GM23338 (cell line): ENCODE data around the gene SLC35A5. TPM values are rescaled to one million over a fixed set of nuclear protein-coding genes. Genes with fewer than 3 reads are reported as not detected.

Source experiments
- ATAC-seq: fragments of 200-7000 bp; cut with Tn5 transposase; 3 replicates; pipeline ENCODE4 v1.9.1; 2020
- DNase-seq: peaks from one replicate; pipeline ENCODE4 v3.0.0-alpha.2; 2015; ENCODE audit warnings: low spot score
- H2AFZ ChIP-seq: fragments of 200-600 bp; sonication (generic); 2 replicates; pipeline ENCODE4 v1.8.0; 2016; ENCODE audit warnings: antibody characterized with exemption, mild to moderate bottlenecking, moderate library complexity
- H3F3A ChIP-seq: fragments of 200-600 bp; sonication (generic); replicated peaks from 2 replicates; pipeline ENCODE4 v1.8.0; 2017; ENCODE audit warnings: antibody characterized with exemption, mixed run types, low read depth
- H3K27ac ChIP-seq: fragments of 200-600 bp; sonication (generic); 2 replicates; pipeline ENCODE4 v1.6.1; 2016; ENCODE audit warnings: low read depth
- H3K27me3 ChIP-seq: fragments of 200-600 bp; sonication (generic); 2 replicates; pipeline ENCODE4 v1.8.0; 2016; ENCODE audit warnings: mild to moderate bottlenecking, mixed run types, moderate library complexity; ENCODE audit not compliant: insufficient read depth
- H3K36me3 ChIP-seq: fragments of 200-600 bp; sonication (generic); 2 replicates; pipeline ENCODE4 v1.8.0; 2016; ENCODE audit warnings: mild to moderate bottlenecking; ENCODE audit not compliant: insufficient read depth
- H3K4me1 ChIP-seq: fragments of 200-600 bp; sonication (generic); 2 replicates; pipeline ENCODE4 v1.8.0; 2016; ENCODE audit warnings: mild to moderate bottlenecking, moderate library complexity; ENCODE audit not compliant: insufficient read depth
- H3K4me2 ChIP-seq: fragments of 200-600 bp; sonication (generic); 2 replicates; pipeline ENCODE4 v1.7.1; 2017; ENCODE audit warnings: mixed run types
- H3K4me3 ChIP-seq: fragments of 200-600 bp; sonication (generic); 2 replicates; pipeline ENCODE4 v1.6.1; 2016; ENCODE audit warnings: mixed run types
- H3K79me2 ChIP-seq: fragments of 200-600 bp; sonication (generic); replicated peaks from 2 replicates; pipeline ENCODE4 v1.8.0; 2017; ENCODE audit warnings: mild to moderate bottlenecking; ENCODE audit not compliant: insufficient read depth
- H3K9me2 ChIP-seq: fragments of 200-600 bp; sonication (generic); 2 replicates; pipeline ENCODE4 v1.8.0; 2017; ENCODE audit not compliant: insufficient read depth
- H4K20me1 ChIP-seq: fragments of 200-600 bp; sonication (generic); replicated peaks from 2 replicates; pipeline ENCODE4 v1.8.0; 2017; ENCODE audit warnings: mild to moderate bottlenecking; ENCODE audit not compliant: insufficient read depth
- H3K27ac Mint-ChIP-seq: 2 replicates; pipeline ENCODE4 v1.8.0; 2020; ENCODE audit warnings: inconsistent platforms, mild to moderate bottlenecking, moderate library complexity, mixed read lengths
- H3K27me3 Mint-ChIP-seq: 3 replicates; pipeline ENCODE4 v1.8.0; 2022; ENCODE audit warnings: low read depth, mild to moderate bottlenecking, moderate library complexity, mixed read lengths, inconsistent platforms; ENCODE audit not compliant: insufficient read depth, poor library complexity
- H3K36me3 Mint-ChIP-seq: 3 replicates; pipeline ENCODE4 v1.8.0; 2021; ENCODE audit warnings: low read depth, mild to moderate bottlenecking, inconsistent platforms, moderate library complexity, mixed read lengths
- H3K4me1 Mint-ChIP-seq: 3 replicates; pipeline ENCODE4 v1.8.0; 2020; ENCODE audit warnings: mild to moderate bottlenecking, inconsistent platforms, mixed read lengths
- H3K4me3 Mint-ChIP-seq: 3 replicates; pipeline ENCODE4 v1.8.0; 2021; ENCODE audit warnings: moderate library complexity, mild to moderate bottlenecking, inconsistent platforms, mixed read lengths
- H3K9me3 Mint-ChIP-seq: 3 replicates; pipeline ENCODE4 v1.8.0; 2020; ENCODE audit warnings: moderate library complexity, mild to moderate bottlenecking, inconsistent platforms, mixed read lengths
- CREB1 ChIP-seq: fragments of 250-450 bp; sonication (Bioruptor Pico); IDR thresholded peaks from 2 replicates; pipeline ENCODE4 v1.5.0; 2020; ENCODE audit warnings: low read depth, mild to moderate bottlenecking, moderate library complexity
- EZH2 ChIP-seq: fragments of 200-600 bp; sonication (generic); IDR thresholded peaks from one replicate; pipeline ENCODE4 v1.8.0; 2017; ENCODE audit warnings: antibody characterized with exemption, mild to moderate bottlenecking, low read depth; ENCODE audit not compliant: unreplicated experiment
- EZH2phosphoT487 ChIP-seq: fragments of 200-600 bp; sonication (generic); IDR thresholded peaks from one replicate; pipeline ENCODE4 v1.8.1; 2018; ENCODE audit warnings: antibody characterized with exemption; ENCODE audit not compliant: unreplicated experiment
- JUNB ChIP-seq: IDR thresholded peaks from one replicate; pipeline ENCODE4 v1.6.1; 2016; ENCODE audit warnings: antibody characterized with exemption; ENCODE audit not compliant: unreplicated experiment
- NANOG ChIP-seq: IDR thresholded peaks from 2 replicates; pipeline ENCODE4 v1.6.1; 2016; ENCODE audit warnings: antibody characterized with exemption, borderline replicate concordance
- POLR2AphosphoS5 ChIP-seq: IDR thresholded peaks from 2 replicates; pipeline ENCODE4 v1.6.1; 2016; ENCODE audit warnings: antibody characterized with exemption, low read depth
- STAT1 ChIP-seq: IDR thresholded peaks from one replicate; pipeline ENCODE4 v1.6.1; 2016; ENCODE audit warnings: antibody characterized with exemption; ENCODE audit not compliant: unreplicated experiment
- ZNF114 ChIP-seq: fragments of 250-450 bp; sonication (Bioruptor Pico); IDR thresholded peaks from 2 replicates; pipeline ENCODE4 v1.5.0; 2020; ENCODE audit warnings: mild to moderate bottlenecking, moderate library complexity
- ZNF331 ChIP-seq: fragments of 250-450 bp; sonication (Bioruptor Pico); IDR thresholded peaks from 2 replicates; pipeline ENCODE4 v1.5.0; 2020; ENCODE audit warnings: low read depth, mild to moderate bottlenecking, moderate library complexity
- polyA plus RNA-seq: library from polyadenylated mRNA; unstranded; fragments of >200 nt; fragmentation: Nextera tagmentation; extraction: Ambion mirVana; gene quantifications from 2 replicates; pipeline ENCODE4 v1.2.1, GENCODE V29; 2016
- total RNA-seq: library from RNA; depleted of rRNA; stranded (reverse); fragments of >200 nt; shearing (Covaris generic); gene quantifications from 2 replicates; pipeline ENCODE4 v1.2.3, GENCODE V29; 2014
- TF ChIP-seq, protein P1 (sequence below), 2 experiments: fragments of 200-600 bp in 1 of 2; sonication (generic) in 1 of 2; conservative IDR thresholded peaks; 2 replicates each; pipeline versions ENCODE4 v1.5.1 to v1.6.1; 2016 to 2017; ENCODE audit warnings: antibody characterized with exemption in 2 of 2, low read depth in 2 of 2, mild to moderate bottlenecking in 2 of 2, moderate library complexity in 1 of 2
- TF ChIP-seq, protein P2 (sequence below): fragments of 250-450 bp; sonication (Bioruptor Pico); IDR thresholded peaks from 2 replicates; pipeline ENCODE4 v1.5.0; 2020; ENCODE audit warnings: mild to moderate bottlenecking, moderate library complexity
- TF ChIP-seq, protein P3 (sequence below): IDR thresholded peaks from one replicate; pipeline ENCODE4 v1.6.1; 2018; ENCODE audit warnings: antibody characterized with exemption; ENCODE audit not compliant: unreplicated experiment

Gene SLC35A5
- total and polyA plus RNA-seq, 2 experiments from 2014 or later: 19.9 to 40.4 TPM

DNA sequence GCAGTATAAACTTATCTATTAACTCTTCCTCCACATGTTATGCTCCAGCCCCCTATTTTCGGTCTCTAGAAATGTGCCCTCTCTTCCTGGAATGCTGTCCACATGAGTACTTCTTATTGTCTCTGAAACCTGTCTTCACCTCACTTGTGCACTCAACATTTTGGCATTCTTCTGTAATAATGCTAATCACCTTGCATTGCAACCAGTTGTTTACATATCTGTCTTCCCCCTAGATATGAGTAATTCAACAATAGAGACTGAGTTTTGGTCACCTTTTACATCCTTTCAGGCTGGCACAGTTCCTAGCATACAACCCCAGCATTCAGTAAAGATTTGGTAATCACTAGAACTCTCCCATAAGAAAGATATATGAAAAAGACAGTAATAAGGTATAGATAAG, 61.9 kb downstream of the SLC35A5 start (continued):
- TF ChIP-seq, protein P1, sequence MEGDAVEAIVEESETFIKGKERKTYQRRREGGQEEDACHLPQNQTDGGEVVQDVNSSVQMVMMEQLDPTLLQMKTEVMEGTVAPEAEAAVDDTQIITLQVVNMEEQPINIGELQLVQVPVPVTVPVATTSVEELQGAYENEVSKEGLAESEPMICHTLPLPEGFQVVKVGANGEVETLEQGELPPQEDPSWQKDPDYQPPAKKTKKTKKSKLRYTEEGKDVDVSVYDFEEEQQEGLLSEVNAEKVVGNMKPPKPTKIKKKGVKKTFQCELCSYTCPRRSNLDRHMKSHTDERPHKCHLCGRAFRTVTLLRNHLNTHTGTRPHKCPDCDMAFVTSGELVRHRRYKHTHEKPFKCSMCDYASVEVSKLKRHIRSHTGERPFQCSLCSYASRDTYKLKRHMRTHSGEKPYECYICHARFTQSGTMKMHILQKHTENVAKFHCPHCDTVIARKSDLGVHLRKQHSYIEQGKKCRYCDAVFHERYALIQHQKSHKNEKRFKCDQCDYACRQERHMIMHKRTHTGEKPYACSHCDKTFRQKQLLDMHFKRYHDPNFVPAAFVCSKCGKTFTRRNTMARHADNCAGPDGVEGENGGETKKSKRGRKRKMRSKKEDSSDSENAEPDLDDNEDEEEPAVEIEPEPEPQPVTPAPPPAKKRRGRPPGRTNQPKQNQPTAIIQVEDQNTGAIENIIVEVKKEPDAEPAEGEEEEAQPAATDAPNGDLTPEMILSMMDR (conservative IDR thresholded peaks at IDR 0.05; ENCODE audit: low read depth in 2 of 2): no peak

DNA sequence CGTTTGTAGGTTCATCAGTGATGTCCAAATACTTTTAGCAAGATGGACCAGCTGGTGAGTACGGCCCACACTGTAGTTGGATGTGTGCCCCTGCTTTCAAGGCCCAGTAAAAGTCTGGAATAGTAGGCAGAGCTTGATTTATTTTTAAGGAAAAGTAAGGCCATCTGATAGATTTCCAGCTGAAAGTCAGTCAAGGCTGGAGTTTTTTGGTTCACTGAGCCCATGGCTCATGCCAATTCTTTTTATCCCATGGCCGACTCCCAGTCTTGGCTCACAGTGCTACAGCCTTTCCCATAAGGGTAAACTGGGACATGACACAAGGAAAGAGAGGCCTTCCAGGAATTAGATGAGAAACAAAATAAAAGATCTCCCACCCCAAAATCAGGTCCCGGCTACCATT, 65.6 kb downstream of the SLC35A5 start:
- Mint-ChIP-seq H3K9me3 (no peaks in the 10 kb centered on the region), H3K4me1 (peaks cover 34% of the 10 kb centered on the region), H3K27me3 (no peaks in the 10 kb centered on the region), H3K27ac (no peak overlapping the region), H3K36me3 (no peaks in the 10 kb centered on the region), H3K4me3 (no peak overlapping the region)
- no peak overlapping the region for H2AFZ ChIP-seq
- no peak for ATAC-seq
- no peak for DNase-seq
- no peaks in the 10 kb centered on the region for H3K27me3 ChIP-seq
- H3F3A ChIP-seq: no peaks in the 10 kb centered on the region
- no peak overlapping the region for H3K4me3 ChIP-seq
- no peaks in the 10 kb centered on the region for H3K9me2 ChIP-seq
- H3K27ac ChIP-seq: no peak overlapping the region
- H3K4me1 ChIP-seq: peaks cover 44% of the 10 kb centered on the region
- no peaks in the 10 kb centered on the region for H3K79me2 ChIP-seq
- H4K20me1 ChIP-seq: no peaks in the 10 kb centered on the region
- no peak overlapping the region for H3K4me2 ChIP-seq
- no peaks in the 10 kb centered on the region for H3K36me3 ChIP-seq
- TF ChIP-seq CREB1 (CRISPR knock-in tag) (no peak), POLR2AphosphoS5 (no peak), EZH2 (no peak), EZH2phosphoT487 (no peak), JUNB (no peak), ZNF114 (CRISPR knock-in tag) (no peak), NANOG (no peak), ZNF331 (no peak), STAT1 (no peak)
- TF ChIP-seq, protein P1 (conservative IDR thresholded peaks at IDR 0.05; ENCODE audit: low read depth in 2 of 2): no peak
- TF ChIP-seq, protein P2, sequence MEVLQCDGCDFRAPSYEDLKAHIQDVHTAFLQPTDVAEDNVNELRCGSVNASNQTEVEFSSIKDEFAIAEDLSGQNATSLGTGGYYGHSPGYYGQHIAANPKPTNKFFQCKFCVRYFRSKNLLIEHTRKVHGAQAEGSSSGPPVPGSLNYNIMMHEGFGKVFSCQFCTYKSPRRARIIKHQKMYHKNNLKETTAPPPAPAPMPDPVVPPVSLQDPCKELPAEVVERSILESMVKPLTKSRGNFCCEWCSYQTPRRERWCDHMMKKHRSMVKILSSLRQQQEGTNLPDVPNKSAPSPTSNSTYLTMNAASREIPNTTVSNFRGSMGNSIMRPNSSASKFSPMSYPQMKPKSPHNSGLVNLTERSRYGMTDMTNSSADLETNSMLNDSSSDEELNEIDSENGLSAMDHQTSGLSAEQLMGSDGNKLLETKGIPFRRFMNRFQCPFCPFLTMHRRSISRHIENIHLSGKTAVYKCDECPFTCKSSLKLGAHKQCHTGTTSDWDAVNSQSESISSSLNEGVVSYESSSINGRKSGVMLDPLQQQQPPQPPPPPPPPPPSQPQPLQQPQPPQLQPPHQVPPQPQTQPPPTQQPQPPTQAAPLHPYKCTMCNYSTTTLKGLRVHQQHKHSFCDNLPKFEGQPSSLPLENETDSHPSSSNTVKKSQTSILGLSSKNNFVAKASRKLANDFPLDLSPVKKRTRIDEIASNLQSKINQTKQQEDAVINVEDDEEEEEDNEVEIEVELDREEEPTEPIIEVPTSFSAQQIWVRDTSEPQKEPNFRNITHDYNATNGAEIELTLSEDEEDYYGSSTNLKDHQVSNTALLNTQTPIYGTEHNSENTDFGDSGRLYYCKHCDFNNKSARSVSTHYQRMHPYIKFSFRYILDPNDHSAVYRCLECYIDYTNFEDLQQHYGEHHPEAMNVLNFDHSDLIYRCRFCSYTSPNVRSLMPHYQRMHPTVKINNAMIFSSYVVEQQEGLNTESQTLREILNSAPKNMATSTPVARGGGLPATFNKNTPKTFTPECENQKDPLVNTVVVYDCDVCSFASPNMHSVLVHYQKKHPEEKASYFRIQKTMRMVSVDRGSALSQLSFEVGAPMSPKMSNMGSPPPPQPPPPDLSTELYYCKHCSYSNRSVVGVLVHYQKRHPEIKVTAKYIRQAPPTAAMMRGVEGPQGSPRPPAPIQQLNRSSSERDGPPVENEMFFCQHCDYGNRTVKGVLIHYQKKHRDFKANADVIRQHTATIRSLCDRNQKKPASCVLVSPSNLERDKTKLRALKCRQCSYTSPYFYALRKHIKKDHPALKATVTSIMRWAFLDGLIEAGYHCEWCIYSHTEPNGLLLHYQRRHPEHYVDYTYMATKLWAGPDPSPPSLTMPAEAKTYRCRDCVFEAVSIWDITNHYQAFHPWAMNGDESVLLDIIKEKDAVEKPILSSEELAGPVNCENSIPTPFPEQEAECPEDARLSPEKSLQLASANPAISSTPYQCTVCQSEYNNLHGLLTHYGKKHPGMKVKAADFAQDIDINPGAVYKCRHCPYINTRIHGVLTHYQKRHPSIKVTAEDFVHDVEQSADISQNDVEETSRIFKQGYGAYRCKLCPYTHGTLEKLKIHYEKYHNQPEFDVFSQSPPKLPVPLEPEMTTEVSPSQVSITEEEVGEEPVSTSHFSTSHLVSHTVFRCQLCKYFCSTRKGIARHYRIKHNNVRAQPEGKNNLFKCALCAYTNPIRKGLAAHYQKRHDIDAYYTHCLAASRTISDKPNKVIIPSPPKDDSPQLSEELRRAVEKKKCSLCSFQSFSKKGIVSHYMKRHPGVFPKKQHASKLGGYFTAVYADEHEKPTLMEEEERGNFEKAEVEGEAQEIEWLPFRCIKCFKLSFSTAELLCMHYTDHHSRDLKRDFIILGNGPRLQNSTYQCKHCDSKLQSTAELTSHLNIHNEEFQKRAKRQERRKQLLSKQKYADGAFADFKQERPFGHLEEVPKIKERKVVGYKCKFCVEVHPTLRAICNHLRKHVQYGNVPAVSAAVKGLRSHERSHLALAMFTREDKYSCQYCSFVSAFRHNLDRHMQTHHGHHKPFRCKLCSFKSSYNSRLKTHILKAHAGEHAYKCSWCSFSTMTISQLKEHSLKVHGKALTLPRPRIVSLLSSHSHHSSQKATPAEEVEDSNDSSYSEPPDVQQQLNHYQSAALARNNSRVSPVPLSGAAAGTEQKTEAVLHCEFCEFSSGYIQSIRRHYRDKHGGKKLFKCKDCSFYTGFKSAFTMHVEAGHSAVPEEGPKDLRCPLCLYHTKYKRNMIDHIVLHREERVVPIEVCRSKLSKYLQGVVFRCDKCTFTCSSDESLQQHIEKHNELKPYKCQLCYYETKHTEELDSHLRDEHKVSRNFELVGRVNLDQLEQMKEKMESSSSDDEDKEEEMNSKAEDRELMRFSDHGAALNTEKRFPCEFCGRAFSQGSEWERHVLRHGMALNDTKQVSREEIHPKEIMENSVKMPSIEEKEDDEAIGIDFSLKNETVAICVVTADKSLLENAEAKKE (CRISPR knock-in tag): no peak
- TF ChIP-seq, protein P3, sequence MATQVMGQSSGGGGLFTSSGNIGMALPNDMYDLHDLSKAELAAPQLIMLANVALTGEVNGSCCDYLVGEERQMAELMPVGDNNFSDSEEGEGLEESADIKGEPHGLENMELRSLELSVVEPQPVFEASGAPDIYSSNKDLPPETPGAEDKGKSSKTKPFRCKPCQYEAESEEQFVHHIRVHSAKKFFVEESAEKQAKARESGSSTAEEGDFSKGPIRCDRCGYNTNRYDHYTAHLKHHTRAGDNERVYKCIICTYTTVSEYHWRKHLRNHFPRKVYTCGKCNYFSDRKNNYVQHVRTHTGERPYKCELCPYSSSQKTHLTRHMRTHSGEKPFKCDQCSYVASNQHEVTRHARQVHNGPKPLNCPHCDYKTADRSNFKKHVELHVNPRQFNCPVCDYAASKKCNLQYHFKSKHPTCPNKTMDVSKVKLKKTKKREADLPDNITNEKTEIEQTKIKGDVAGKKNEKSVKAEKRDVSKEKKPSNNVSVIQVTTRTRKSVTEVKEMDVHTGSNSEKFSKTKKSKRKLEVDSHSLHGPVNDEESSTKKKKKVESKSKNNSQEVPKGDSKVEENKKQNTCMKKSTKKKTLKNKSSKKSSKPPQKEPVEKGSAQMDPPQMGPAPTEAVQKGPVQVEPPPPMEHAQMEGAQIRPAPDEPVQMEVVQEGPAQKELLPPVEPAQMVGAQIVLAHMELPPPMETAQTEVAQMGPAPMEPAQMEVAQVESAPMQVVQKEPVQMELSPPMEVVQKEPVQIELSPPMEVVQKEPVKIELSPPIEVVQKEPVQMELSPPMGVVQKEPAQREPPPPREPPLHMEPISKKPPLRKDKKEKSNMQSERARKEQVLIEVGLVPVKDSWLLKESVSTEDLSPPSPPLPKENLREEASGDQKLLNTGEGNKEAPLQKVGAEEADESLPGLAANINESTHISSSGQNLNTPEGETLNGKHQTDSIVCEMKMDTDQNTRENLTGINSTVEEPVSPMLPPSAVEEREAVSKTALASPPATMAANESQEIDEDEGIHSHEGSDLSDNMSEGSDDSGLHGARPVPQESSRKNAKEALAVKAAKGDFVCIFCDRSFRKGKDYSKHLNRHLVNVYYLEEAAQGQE: no peak
